Measurements from ENCODE around the gene ZNF580. TPM values are rescaled to one million over a fixed set of nuclear protein-coding genes. Genes with fewer than 3 reads are reported as not detected.

ZNF580 gene
- total and polyA plus RNA-seq, 2 of the 13 experiments (the other 11 are each of a cell fraction or from before 2014, with no cell fraction given): 4.4 to 6.0 TPM

DNA sequence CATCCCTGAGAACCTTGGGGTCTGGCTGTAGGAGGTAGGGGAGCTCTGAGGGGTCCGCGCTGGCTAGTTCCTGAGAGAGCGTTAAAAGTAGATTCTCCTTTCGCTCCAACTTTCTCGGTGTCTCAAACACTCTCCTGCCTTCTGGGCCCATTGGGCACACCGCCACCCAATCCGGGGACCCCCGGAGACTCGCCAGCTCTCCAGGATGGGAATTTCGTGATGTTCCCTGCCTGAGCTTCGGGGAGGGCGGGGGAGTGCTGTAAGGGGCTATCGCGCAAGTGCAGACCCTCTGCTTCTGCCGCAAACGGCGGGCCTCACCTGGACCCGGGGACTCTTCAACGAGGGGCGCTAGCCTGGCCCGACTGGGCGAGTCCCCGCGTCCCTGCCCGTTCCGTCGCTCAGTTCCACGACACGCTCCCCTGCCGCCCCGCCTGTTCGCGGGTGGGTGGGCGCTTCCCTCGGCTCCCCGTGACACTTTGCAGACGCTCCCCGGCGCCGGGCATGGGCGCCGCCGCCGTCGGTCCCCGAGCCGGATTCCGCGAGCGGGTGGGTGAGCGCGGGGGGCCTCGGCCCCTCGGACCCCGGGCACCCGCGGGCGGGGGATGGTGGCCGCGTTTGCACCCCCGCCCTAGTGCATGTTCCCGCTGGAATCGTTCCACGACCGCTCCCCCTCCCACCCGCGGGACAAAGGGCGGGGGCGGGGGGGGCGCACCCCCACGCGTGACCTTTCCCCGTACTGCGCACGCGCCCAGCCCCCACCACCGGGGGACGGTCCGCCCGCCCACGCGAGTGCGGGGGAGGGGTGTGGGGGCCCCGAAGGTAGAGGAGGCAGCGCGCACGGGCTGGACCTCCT, 7.2 kb downstream of the ZNF580 start, which contains the start of gene CCDC106 (continued):
- TF ChIP-seq HNF1B (CRISPR knock-in tag; IDR thresholded peaks at IDR 0.05) (no peak), ZNF781 (CRISPR knock-in tag; IDR thresholded peaks at IDR 0.05; ENCODE audit: borderline replicate concordance, not compliant biosample characterization) (peak; percentile 38), CHD4 (IDR thresholded peaks at IDR 0.05; ENCODE audit: borderline replicate concordance, low read length) (no peak), ZNF281 (CRISPR knock-in tag; IDR thresholded peaks at IDR 0.05; ENCODE audit: borderline replicate concordance) (peak; percentile 74; the same call in 1 of the 2 replicates), ZNF101 (CRISPR knock-in tag; IDR thresholded peaks at IDR 0.05; ENCODE audit: borderline replicate concordance, low read depth) (no peak), ZNF510 (CRISPR knock-in tag; IDR thresholded peaks at IDR 0.05; ENCODE audit: low read depth) (no peak), MYNN (CRISPR knock-in tag; IDR thresholded peaks at IDR 0.05; ENCODE audit: low read depth) (no peak), ATAD3A (CRISPR knock-in tag; IDR thresholded peaks at IDR 0.05) (no peak), MNT (IDR thresholded peaks at IDR 0.05) (no peak), HMG20B (CRISPR knock-in tag; conservative IDR thresholded peaks at IDR 0.05) (0 out of 2 replicates have a peak, but pooled peaks have one; percentile 20), KDM4B (CRISPR knock-in tag; IDR thresholded peaks at IDR 0.05) (peak; percentile 75; the same call in 1 of the 2 replicates), TOE1 (CRISPR knock-in tag; IDR thresholded peaks at IDR 0.05) (no peak), NFIB (CRISPR knock-in tag; IDR thresholded peaks at IDR 0.05; ENCODE audit: borderline replicate concordance) (no peak), SKIL (CRISPR knock-in tag; IDR thresholded peaks at IDR 0.05; ENCODE audit: borderline replicate concordance) (peak; percentile 7; the same call in 1 of the 2 replicates), GTF3A (CRISPR knock-in tag; conservative IDR thresholded peaks at IDR 0.05) (no peak), TBX2 (CRISPR knock-in tag; IDR thresholded peaks at IDR 0.05; ENCODE audit: borderline replicate concordance) (peak; percentile 70; the same call in 1 of the 2 replicates)
- TF ChIP-seq, protein P1, sequence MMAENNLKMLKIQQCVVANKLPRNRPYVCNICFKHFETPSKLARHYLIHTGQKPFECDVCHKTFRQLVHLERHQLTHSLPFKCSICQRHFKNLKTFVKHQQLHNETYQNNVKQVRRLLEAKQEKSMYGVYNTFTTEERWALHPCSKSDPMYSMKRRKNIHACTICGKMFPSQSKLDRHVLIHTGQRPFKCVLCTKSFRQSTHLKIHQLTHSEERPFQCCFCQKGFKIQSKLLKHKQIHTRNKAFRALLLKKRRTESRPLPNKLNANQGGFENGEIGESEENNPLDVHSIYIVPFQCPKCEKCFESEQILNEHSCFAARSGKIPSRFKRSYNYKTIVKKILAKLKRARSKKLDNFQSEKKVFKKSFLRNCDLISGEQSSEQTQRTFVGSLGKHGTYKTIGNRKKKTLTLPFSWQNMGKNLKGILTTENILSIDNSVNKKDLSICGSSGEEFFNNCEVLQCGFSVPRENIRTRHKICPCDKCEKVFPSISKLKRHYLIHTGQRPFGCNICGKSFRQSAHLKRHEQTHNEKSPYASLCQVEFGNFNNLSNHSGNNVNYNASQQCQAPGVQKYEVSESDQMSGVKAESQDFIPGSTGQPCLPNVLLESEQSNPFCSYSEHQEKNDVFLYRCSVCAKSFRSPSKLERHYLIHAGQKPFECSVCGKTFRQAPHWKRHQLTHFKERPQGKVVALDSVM (CRISPR knock-in tag; IDR thresholded peaks at IDR 0.05): peak; percentile 52
